ENCODE measurements around the gene SCT. TPM values are rescaled to one million over a fixed set of nuclear protein-coding genes. Genes with fewer than 3 reads are reported as not detected.

Gene SCT
- total RNA-seq, 1 experiment from 2014 or later: not detected

- Mint-ChIP-seq H3K27me3 (ENCODE audit: insufficient read depth, unreplicated experiment) (no peaks in the 10 kb centered on the region), H3K36me3 (ENCODE audit: insufficient read depth, unreplicated experiment) (peaks cover 92% of the 10 kb centered on the region), H3K27ac (ENCODE audit: unreplicated experiment) (peak overlapping the region; percentile 81), H3K4me1 (ENCODE audit: low read depth, unreplicated experiment) (peaks cover 5% of the 10 kb centered on the region), H3K4me3 (ENCODE audit: unreplicated experiment) (peak overlapping the region; percentile 81), H3K9me3 (ENCODE audit: unreplicated experiment) (no peaks in the 10 kb centered on the region)
- intact Hi-C loops (cut with micrococcal nuclease; ENCODE audit: unreplicated experiment): loop anchor here (5.0 kb wide), 1 partner anchor 37 kb away; the partner anchor contains the start of gene PHRF1
- Histone ChIP-seq H3K9me3 (no peaks in the 10 kb centered on the region), H3K4me1 (peaks cover 27% of the 10 kb centered on the region), H3K27me3 (replicated peaks; ENCODE audit: control insufficient read depth, insufficient read depth, low read length) (no peaks in the 10 kb centered on the region), H3K36me3 (ENCODE audit: control insufficient read depth, insufficient read depth, low read length) (peaks cover 9% of the 10 kb centered on the region), H3K4me3 (ENCODE audit: low read depth, low read length) (no peak overlapping the region)
- DNase-seq: no peak
- BruUV-seq (replicated peaks): no TSS peak
- ChIA-PET CTCF (interaction anchor here (0.6 kb wide), 1 partner anchor 231 kb away, joined by 3 read pairs; no protein-coding TSS in a partner anchor), POLR2A (interaction anchor here (0.8 to 1.6 kb wide), 2 partner anchors 59 to 133 kb away, joined by 3 to 5 read pairs; partner anchors contain the start of gene TALDO1)
- TF ChIP-seq CTCF (IDR thresholded peaks at IDR 0.05; ENCODE audit: insufficient read depth in 1 of 2, low read depth in 1 of 2, low read length in 1 of 2, severe bottlenecking in 1 of 2, unreplicated experiment in 1 of 2): no peak
Measured at GRCh38 chr11:614021-614622, 12.9 kb downstream of the SCT start.

GRCh38 chr11:613369-613968 lies 13.5 kb downstream of the SCT start:
- H3K4me1 Mint-ChIP-seq (ENCODE audit: low read depth, unreplicated experiment): peaks cover 5% of the 10 kb centered on the region
- no peaks in the 10 kb centered on the region for H3K9me3 Mint-ChIP-seq (ENCODE audit: unreplicated experiment)
- H3K27ac Mint-ChIP-seq (ENCODE audit: unreplicated experiment): peak overlapping the region; percentile 81
- no peaks in the 10 kb centered on the region for H3K9me3 ChIP-seq
- peaks cover 93% of the 10 kb centered on the region for H3K36me3 Mint-ChIP-seq (ENCODE audit: insufficient read depth, unreplicated experiment)
- DNase-seq: peak; percentile 83 to 88
- no peaks in the 10 kb centered on the region for H3K27me3 ChIP-seq (replicated peaks; ENCODE audit: control insufficient read depth, insufficient read depth, low read length)
- no peak overlapping the region for H3K4me3 Mint-ChIP-seq (ENCODE audit: unreplicated experiment)
- POLR2A ChIA-PET: interaction anchor here (0.8 to 1.6 kb wide), 2 partner anchors 59 to 134 kb away, joined by 3 to 5 read pairs; partner anchors contain the start of gene TALDO1
- BruUV-seq (replicated peaks): no TSS peak
- no peaks in the 10 kb centered on the region for H3K27me3 Mint-ChIP-seq (ENCODE audit: insufficient read depth, unreplicated experiment)
- H3K4me1 ChIP-seq: peaks cover 27% of the 10 kb centered on the region
- no peak for TF ChIP-seq CTCF (IDR thresholded peaks at IDR 0.05; ENCODE audit: insufficient read depth in 1 of 2, low read depth in 1 of 2, low read length in 1 of 2, severe bottlenecking in 1 of 2, unreplicated experiment in 1 of 2)
- CTCF ChIA-PET: interaction anchor here (0.6 kb wide), 2 partner anchors 25 to 231 kb away, joined by 3 to 4 read pairs; no protein-coding TSS in a partner anchor
- H3K4me3 ChIP-seq (ENCODE audit: low read depth, low read length): no peak overlapping the region
- intact Hi-C loops (cut with micrococcal nuclease; ENCODE audit: unreplicated experiment): loop anchor here (5.0 kb wide), 1 partner anchor 36 kb away; the partner anchor contains the start of gene PHRF1
- H3K36me3 ChIP-seq (ENCODE audit: control insufficient read depth, insufficient read depth, low read length): peaks cover 9% of the 10 kb centered on the region

GRCh38 chr11:612961-613300 lies 14.1 kb downstream of the SCT start:
- Histone ChIP-seq H3K4me1 (peaks cover 27% of the 10 kb centered on the region), H3K4me3 (ENCODE audit: low read depth, low read length) (no peak overlapping the region), H3K27me3 (replicated peaks; ENCODE audit: control insufficient read depth, insufficient read depth, low read length) (no peaks in the 10 kb centered on the region), H3K36me3 (ENCODE audit: control insufficient read depth, insufficient read depth, low read length) (peaks cover 9% of the 10 kb centered on the region), H3K9me3 (no peaks in the 10 kb centered on the region)
- ChIA-PET POLR2A (interaction anchor here (1.6 kb wide), 1 partner anchor 58 kb away, joined by 5 read pairs; no protein-coding TSS in a partner anchor), CTCF (interaction anchor here (0.6 kb wide), 1 partner anchor 25 kb away, joined by 4 read pairs; no protein-coding TSS in a partner anchor)
- no peak for DNase-seq
- peaks cover 5% of the 10 kb centered on the region for H3K4me1 Mint-ChIP-seq (ENCODE audit: low read depth, unreplicated experiment)
- no peak overlapping the region for H3K4me3 Mint-ChIP-seq (ENCODE audit: unreplicated experiment)
- H3K27me3 Mint-ChIP-seq (ENCODE audit: insufficient read depth, unreplicated experiment): no peaks in the 10 kb centered on the region
- H3K9me3 Mint-ChIP-seq (ENCODE audit: unreplicated experiment): no peaks in the 10 kb centered on the region
- no peak for TF ChIP-seq CTCF (IDR thresholded peaks at IDR 0.05; ENCODE audit: insufficient read depth in 1 of 2, low read depth in 1 of 2, low read length in 1 of 2, severe bottlenecking in 1 of 2, unreplicated experiment in 1 of 2)
- H3K27ac Mint-ChIP-seq (ENCODE audit: unreplicated experiment): peak overlapping the region; percentile 58
- peaks cover 93% of the 10 kb centered on the region for H3K36me3 Mint-ChIP-seq (ENCODE audit: insufficient read depth, unreplicated experiment)
- BruUV-seq (replicated peaks): no TSS peak
- intact Hi-C loops (cut with micrococcal nuclease; ENCODE audit: unreplicated experiment): loop anchor here (5.0 kb wide), 1 partner anchor 36 kb away; the partner anchor contains the start of gene PHRF1
